ENCODE results near the gene HSPG2. TPM values are rescaled to one million over a fixed set of nuclear protein-coding genes. Genes with fewer than 3 reads are reported as not detected.

HSPG2 gene
- total and polyA plus RNA-seq, 2 of the 13 experiments (the other 11 are each of a cell fraction or from before 2014, with no cell fraction given), result 9.1 to 13.1 TPM

GRCh38 chr1:21921100-21921875 is 15.8 kb downstream of the HSPG2 start (continued):
- TF ChIP-seq KIAA2018 (CRISPR knock-in tag; IDR thresholded peaks at IDR 0.05; ENCODE audit: borderline replicate concordance) (no peak), SMAD1 (CRISPR knock-in tag; IDR thresholded peaks at IDR 0.05; ENCODE audit: borderline replicate concordance, low read depth) (no peak; the same call in 1 of the 2 replicates), ZNF362 (CRISPR knock-in tag; IDR thresholded peaks at IDR 0.05; ENCODE audit: borderline replicate concordance) (no peak), IRX3 (CRISPR knock-in tag; IDR thresholded peaks at IDR 0.05; ENCODE audit: borderline replicate concordance, low read depth) (no peak), ZNF333 (CRISPR knock-in tag; IDR thresholded peaks at IDR 0.05; ENCODE audit: borderline replicate concordance) (0 out of 2 replicates have a peak, but pooled peaks have one; percentile 7), ZNF546 (CRISPR knock-in tag; conservative IDR thresholded peaks at IDR 0.05) (no peak), SAP130 (CRISPR knock-in tag; IDR thresholded peaks at IDR 0.05; ENCODE audit: low read depth) (peak; percentile 56; the same call in 1 of the 2 replicates), TIGD3 (CRISPR knock-in tag; IDR thresholded peaks at IDR 0.05; ENCODE audit: borderline replicate concordance) (no peak), ZNF770 (CRISPR knock-in tag; IDR thresholded peaks at IDR 0.05) (no peak), IKZF4 (CRISPR knock-in tag; IDR thresholded peaks at IDR 0.05; ENCODE audit: borderline replicate concordance, low read depth, not compliant biosample characterization) (no peak), SIN3B (IDR thresholded peaks at IDR 0.05; ENCODE audit: low read length) (no peak), ZNF616 (CRISPR knock-in tag; IDR thresholded peaks at IDR 0.05; ENCODE audit: low read depth) (no peak), TBX2 (CRISPR knock-in tag; IDR thresholded peaks at IDR 0.05; ENCODE audit: borderline replicate concordance) (peak; percentile 34; the same call in 1 of the 2 replicates), ZNF740 (CRISPR knock-in tag; IDR thresholded peaks at IDR 0.05) (0 out of 2 replicates have a peak, but pooled peaks have one; percentile 27)
